ENCODE results near the gene OR6C6. TPM values are rescaled to one million over a fixed set of nuclear protein-coding genes. Genes with fewer than 3 reads are reported as not detected.
"Not testable (repeated sequence)": the region's sequence is repeated elsewhere in the genome, so short reads cannot be mapped to it uniquely, and the experiment has no call there.

Gene OR6C6
- total RNA-seq (ENCODE audit: unreplicated experiment): not detected
- long read RNA-seq: 0 reads

DNA sequence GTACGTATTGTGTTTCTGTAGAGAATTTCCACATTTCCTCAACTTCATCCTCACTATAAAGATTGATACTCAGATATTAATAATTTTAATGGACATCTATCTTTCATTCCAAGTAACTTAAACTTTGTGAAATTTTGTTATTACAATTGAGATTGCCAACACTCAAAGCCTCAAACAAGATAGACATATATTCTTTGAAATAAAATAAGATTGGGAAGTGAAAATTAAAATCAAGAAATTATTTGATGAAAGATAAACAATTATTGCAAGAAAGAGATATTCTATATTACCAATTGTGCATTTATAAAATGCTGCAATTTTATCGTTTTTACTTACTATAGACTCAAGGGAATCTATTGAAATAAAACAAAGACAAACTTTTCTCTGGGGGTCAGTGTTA, at the start of gene OR6C6:
Gene OR6C6 (minus strand): TSS at position 101 of the 400 bp plus-strand sequence. CDS start 1,337 bp downstream, outside the sequence.
- Mint-ChIP-seq H3K9me3 (ENCODE audit: unreplicated experiment) (no peaks in the 10 kb centered on the region), H3K4me1 (ENCODE audit: unreplicated experiment) (no peaks in the 10 kb centered on the region), H3K4me3 (ENCODE audit: unreplicated experiment) (no peak within 1 kb of the TSS), H3K27me3 (ENCODE audit: unreplicated experiment) (no peaks in the 10 kb centered on the region), H3K36me3 (ENCODE audit: low read depth, unreplicated experiment) (no peaks in the 10 kb centered on the region), H3K27ac (ENCODE audit: unreplicated experiment) (no peak within 1 kb of the TSS)
- TF ChIP-seq, protein P1, sequence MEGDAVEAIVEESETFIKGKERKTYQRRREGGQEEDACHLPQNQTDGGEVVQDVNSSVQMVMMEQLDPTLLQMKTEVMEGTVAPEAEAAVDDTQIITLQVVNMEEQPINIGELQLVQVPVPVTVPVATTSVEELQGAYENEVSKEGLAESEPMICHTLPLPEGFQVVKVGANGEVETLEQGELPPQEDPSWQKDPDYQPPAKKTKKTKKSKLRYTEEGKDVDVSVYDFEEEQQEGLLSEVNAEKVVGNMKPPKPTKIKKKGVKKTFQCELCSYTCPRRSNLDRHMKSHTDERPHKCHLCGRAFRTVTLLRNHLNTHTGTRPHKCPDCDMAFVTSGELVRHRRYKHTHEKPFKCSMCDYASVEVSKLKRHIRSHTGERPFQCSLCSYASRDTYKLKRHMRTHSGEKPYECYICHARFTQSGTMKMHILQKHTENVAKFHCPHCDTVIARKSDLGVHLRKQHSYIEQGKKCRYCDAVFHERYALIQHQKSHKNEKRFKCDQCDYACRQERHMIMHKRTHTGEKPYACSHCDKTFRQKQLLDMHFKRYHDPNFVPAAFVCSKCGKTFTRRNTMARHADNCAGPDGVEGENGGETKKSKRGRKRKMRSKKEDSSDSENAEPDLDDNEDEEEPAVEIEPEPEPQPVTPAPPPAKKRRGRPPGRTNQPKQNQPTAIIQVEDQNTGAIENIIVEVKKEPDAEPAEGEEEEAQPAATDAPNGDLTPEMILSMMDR (IDR thresholded peaks at IDR 0.05; ENCODE audit: unreplicated experiment): no peak
- no peak for DNase-seq (ENCODE audit: low spot score)

GRCh38 chr12:55336002-55336401, 39.6 kb upstream of the OR6C6 start:
- TF ChIP-seq, protein P1 (IDR thresholded peaks at IDR 0.05; ENCODE audit: unreplicated experiment): no peak
- H3K9me3 Mint-ChIP-seq (ENCODE audit: unreplicated experiment): no peaks in the 10 kb centered on the region
- no peaks in the 10 kb centered on the region for H3K27me3 Mint-ChIP-seq (ENCODE audit: unreplicated experiment)
- no peak overlapping the region for H3K4me3 Mint-ChIP-seq (ENCODE audit: unreplicated experiment)
- H3K27ac Mint-ChIP-seq (ENCODE audit: unreplicated experiment): no peak overlapping the region
- H3K36me3 Mint-ChIP-seq (ENCODE audit: low read depth, unreplicated experiment): no peaks in the 10 kb centered on the region
- DNase-seq (ENCODE audit: low spot score): no peak
- no peaks in the 10 kb centered on the region for H3K4me1 Mint-ChIP-seq (ENCODE audit: unreplicated experiment)

DNA sequence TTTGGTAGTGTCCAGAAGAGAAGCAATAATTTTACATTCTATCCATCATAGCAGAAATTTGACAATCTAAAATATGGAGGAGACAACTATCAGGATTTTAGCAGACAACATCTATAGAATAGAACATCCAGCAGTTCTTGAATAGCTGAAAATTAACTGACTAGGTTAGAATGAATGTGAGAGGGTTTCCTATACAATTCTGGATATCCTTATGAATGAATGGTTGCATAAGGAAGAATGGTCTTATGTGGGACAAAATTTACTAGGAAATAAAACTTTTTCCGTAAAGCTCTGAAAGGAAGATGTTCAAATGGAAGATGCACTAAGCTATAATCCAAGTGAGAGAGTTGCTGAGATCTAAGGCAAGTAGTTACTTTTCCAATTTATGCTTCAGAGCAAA, 34.1 kb upstream of the OR6C6 start, which contains the start of gene OR6C3:
Gene OR6C3 (plus strand): TSS at position 301 of the 400 bp plus-strand sequence. CDS start 955 bp downstream, outside the sequence.
- DNase-seq (ENCODE audit: low spot score): no peak
- Mint-ChIP-seq H3K9me3 (ENCODE audit: unreplicated experiment) (no peaks in the 10 kb centered on the region), H3K27me3 (ENCODE audit: unreplicated experiment) (no peaks in the 10 kb centered on the region), H3K27ac (ENCODE audit: unreplicated experiment) (no peak within 1 kb of the TSS), H3K36me3 (ENCODE audit: low read depth, unreplicated experiment) (no peaks in the 10 kb centered on the region), H3K4me3 (ENCODE audit: unreplicated experiment) (no peak within 1 kb of the TSS), H3K4me1 (ENCODE audit: unreplicated experiment) (no peaks in the 10 kb centered on the region)
- TF ChIP-seq, protein P1 (IDR thresholded peaks at IDR 0.05; ENCODE audit: unreplicated experiment): no peak

- not testable (repeated sequence) for H3K36me3 Mint-ChIP-seq (ENCODE audit: low read depth, unreplicated experiment); H3K27me3 Mint-ChIP-seq (ENCODE audit: unreplicated experiment); H3K27ac Mint-ChIP-seq (ENCODE audit: unreplicated experiment); H3K9me3 Mint-ChIP-seq (ENCODE audit: unreplicated experiment); H3K4me3 Mint-ChIP-seq (ENCODE audit: unreplicated experiment); H3K4me1 Mint-ChIP-seq (ENCODE audit: unreplicated experiment); DNase-seq (ENCODE audit: low spot score)
Observed at GRCh38 chr12:55325801-55326200, 29.4 kb upstream of the OR6C6 start.

GRCh38 chr12:55320201-55320600, 23.8 kb upstream of the OR6C6 start:
- Mint-ChIP-seq H3K27ac (ENCODE audit: unreplicated experiment) (no peak overlapping the region), H3K36me3 (ENCODE audit: low read depth, unreplicated experiment) (no peaks in the 10 kb centered on the region), H3K9me3 (ENCODE audit: unreplicated experiment) (no peaks in the 10 kb centered on the region), H3K4me1 (ENCODE audit: unreplicated experiment) (no peaks in the 10 kb centered on the region), H3K27me3 (ENCODE audit: unreplicated experiment) (no peaks in the 10 kb centered on the region), H3K4me3 (ENCODE audit: unreplicated experiment) (no peak overlapping the region)
- no peak for DNase-seq (ENCODE audit: low spot score)
- TF ChIP-seq, protein P1 (IDR thresholded peaks at IDR 0.05; ENCODE audit: unreplicated experiment): no peak

Data from endothelial cell (in vitro differentiated cells).